IPS DF 19.7 (cell line): ENCODE data around the gene CADM1.

Experiments used
- DNase-seq: peaks from one replicate; pipeline ENCODE4 v3.0.0-alpha.2; 2013; ENCODE audit warnings: low read depth, low spot score

CADM1 gene

GRCh38 chr11:115504276-115505158 is at the start of gene CADM1:
Gene CADM1 (minus strand): TSS chr11:115504415.
- peak; percentile 78 for DNase-seq

GRCh38 chr11:115552773-115553438 is 48.7 kb upstream of the CADM1 start:
- DNase-seq, result no peak

- no peak for DNase-seq
These were observed 48.0 kb upstream of the CADM1 start for GRCh38 chr11:115552151-115552772.

GRCh38 chr11:115550291-115551059 is 46.3 kb upstream of the CADM1 start:
- no peak for DNase-seq

- peak; percentile 90 for DNase-seq
These were observed 44.8 kb upstream of the CADM1 start for GRCh38 chr11:115548878-115549528.

GRCh38 chr11:115545581-115546210 is 41.5 kb upstream of the CADM1 start:
- DNase-seq, result no peak

GRCh38 chr11:115544422-115544948 is 40.3 kb upstream of the CADM1 start:
- no peak for DNase-seq

GRCh38 chr11:115541518-115541917 is 37.3 kb upstream of the CADM1 start:
- DNase-seq, result no peak

- DNase-seq, result no peak
These were observed 35.6 kb upstream of the CADM1 start for GRCh38 chr11:115539844-115540243.

- DNase-seq, result no peak
These were observed 31.6 kb upstream of the CADM1 start for GRCh38 chr11:115535781-115536180.

GRCh38 chr11:115530752-115531151 is 26.5 kb upstream of the CADM1 start:
- DNase-seq, result peak; percentile 30

GRCh38 chr11:115528225-115528624 is 24.0 kb upstream of the CADM1 start:
- DNase-seq, result no peak

- DNase-seq, result no peak
These were observed 23.4 kb upstream of the CADM1 start for GRCh38 chr11:115527534-115528125.

GRCh38 chr11:115525531-115526006 is 21.4 kb upstream of the CADM1 start:
- DNase-seq, result no peak

- DNase-seq, result no peak
These were observed 20.4 kb upstream of the CADM1 start for GRCh38 chr11:115524572-115524971.

GRCh38 chr11:115523727-115524399 is 19.6 kb upstream of the CADM1 start:
- no peak for DNase-seq

GRCh38 chr11:115522302-115522701 is 18.1 kb upstream of the CADM1 start:
- DNase-seq, result no peak

GRCh38 chr11:115521825-115522224 is 17.6 kb upstream of the CADM1 start:
- no peak for DNase-seq

- DNase-seq, result no peak
These were observed 14.9 kb upstream of the CADM1 start for GRCh38 chr11:115518983-115519628.
